CD14-positive monocyte (primary cell): ENCODE results near the gene PRSS33. TPM values are rescaled to one million over a fixed set of nuclear protein-coding genes. Genes with fewer than 3 reads are reported as not detected.
A peak's percentile ranks its signal among the peaks of the same experiment; 100 is the strongest.

ENCODE experiments used
- DNase-seq, 3 donors: peaks; one replicate each; pipeline ENCODE4 v3.0.0-alpha.2; 2011 to 2022
- H2AFZ ChIP-seq: 2 replicates; pipeline ENCODE4 v1.6.0; 2012; ENCODE audit warnings: mild to moderate bottlenecking, low read depth, low read length, inconsistent platforms; ENCODE audit not compliant: insufficient read depth, poor library complexity, severe bottlenecking
- H3K27ac ChIP-seq, 2 donors: 1 replicate in 1 of 2; 2 replicates in 1 of 2; pipeline ENCODE4 v1.5.1; 2012 to 2013; ENCODE audit warnings: low read length in 2 of 2, control low read depth in 1 of 2, inconsistent platforms in 1 of 2, low read depth in 1 of 2, mild to moderate bottlenecking in 1 of 2
- H3K27me3 ChIP-seq, 2 donors: one replicate each; pipeline versions ENCODE4 v1.6.0 to v1.6.1; 2011 to 2013; ENCODE audit warnings: low read length in 2 of 2; ENCODE audit not compliant: control insufficient read depth in 2 of 2, insufficient read depth in 2 of 2
- H3K36me3 ChIP-seq, 2 donors: replicated peaks in 1 of 2; 1 replicate in 1 of 2; 2 replicates in 1 of 2; pipeline versions ENCODE4 v1.5.1 to v1.6.1; 2012 to 2013; ENCODE audit warnings: low read length in 2 of 2, control low read depth in 1 of 2, inconsistent platforms in 1 of 2, mild to moderate bottlenecking in 1 of 2; ENCODE audit not compliant: insufficient read depth in 2 of 2, control insufficient read depth in 1 of 2
- H3K4me1 ChIP-seq, 2 donors: 1 replicate in 1 of 2; 2 replicates in 1 of 2; pipeline versions ENCODE4 v1.5.1 to v1.6.1; 2012 to 2013; ENCODE audit warnings: low read length in 2 of 2, control low read depth in 1 of 2, inconsistent platforms in 1 of 2, mild to moderate bottlenecking in 1 of 2, moderate library complexity in 1 of 2; ENCODE audit not compliant: insufficient read depth in 2 of 2, control insufficient read depth in 1 of 2
- H3K4me2 ChIP-seq: replicated peaks from 2 replicates; pipeline ENCODE3; 2012; ENCODE audit warnings: low read length, moderate library complexity, mild to moderate bottlenecking; ENCODE audit not compliant: poor library complexity, severe bottlenecking; ENCODE audit errors: extremely low read depth
- H3K4me3 ChIP-seq, 3 experiments: fragments of 200-600 bp in 1 of 3; sonication (generic) in 1 of 3; replicated peaks in 1 of 3; 1 replicate in 2 of 3; 2 replicates in 1 of 3; pipeline ENCODE4 v1.5.1; 2011 to 2013; ENCODE audit warnings: low read length in 3 of 3, mild to moderate bottlenecking in 3 of 3, control low read depth in 2 of 3, low read depth in 2 of 3, inconsistent platforms in 1 of 3, moderate library complexity in 1 of 3
- H3K79me2 ChIP-seq: 2 replicates; pipeline ENCODE4 v1.6.0; 2012; ENCODE audit warnings: mild to moderate bottlenecking, control low read depth, inconsistent platforms, low read length, moderate library complexity; ENCODE audit not compliant: insufficient read depth
- H3K9ac ChIP-seq: 2 replicates; pipeline ENCODE4 v1.6.0; 2017; ENCODE audit warnings: low read length, mild to moderate bottlenecking; ENCODE audit not compliant: insufficient read depth, poor library complexity, severe bottlenecking
- H3K9me3 ChIP-seq, 2 donors: replicated peaks in 1 of 2; 1 replicate in 1 of 2; 2 replicates in 1 of 2; pipeline versions ENCODE4 v1.5.1 to v1.6.1; 2012 to 2013; ENCODE audit warnings: low read length in 2 of 2, control low read depth in 1 of 2; ENCODE audit not compliant: control insufficient read depth in 1 of 2, insufficient read depth in 1 of 2
- H4K20me1 ChIP-seq: 2 replicates; pipeline ENCODE4 v1.6.0; 2012; ENCODE audit warnings: mild to moderate bottlenecking, low read length, control low read depth, moderate library complexity; ENCODE audit not compliant: insufficient read depth
- H3K27ac Mint-ChIP-seq, 7 donors: one replicate each; pipeline ENCODE4 v1.8.0; 2020; ENCODE audit warnings: mild to moderate bottlenecking in 7 of 7, mixed read lengths in 7 of 7, moderate library complexity in 6 of 7, inconsistent platforms in 2 of 7
- H3K27me3 Mint-ChIP-seq, 3 donors: one replicate each; pipeline ENCODE4 v1.8.0; 2021 to 2022; ENCODE audit warnings: low read depth in 3 of 3, mild to moderate bottlenecking in 3 of 3, mixed read lengths in 3 of 3, moderate library complexity in 3 of 3, inconsistent platforms in 1 of 3
- H3K36me3 Mint-ChIP-seq, 2 donors: one replicate each; pipeline ENCODE4 v1.8.0; 2020; ENCODE audit warnings: mixed read lengths in 2 of 2, inconsistent platforms in 1 of 2, mild to moderate bottlenecking in 1 of 2
- H3K4me1 Mint-ChIP-seq: one replicate; pipeline ENCODE4 v1.8.0; 2020; ENCODE audit warnings: mild to moderate bottlenecking, mixed read lengths
- H3K4me3 Mint-ChIP-seq, 2 donors: one replicate each; pipeline ENCODE4 v1.8.0; 2020; ENCODE audit warnings: mild to moderate bottlenecking in 2 of 2, mixed read lengths in 2 of 2, moderate library complexity in 1 of 2
- H3K9me3 Mint-ChIP-seq, 7 donors: one replicate each; pipeline ENCODE4 v1.8.0; 2020 to 2022; ENCODE audit warnings: mixed read lengths in 7 of 7, mild to moderate bottlenecking in 6 of 7, moderate library complexity in 6 of 7, inconsistent platforms in 2 of 7
- CTCF ChIP-seq: fragments of 200-600 bp; IDR thresholded peaks from one replicate; pipeline ENCODE4 v1.8.0; 2022; ENCODE audit warnings: antibody characterized with exemption, mild to moderate bottlenecking
- WGBS: methylation state at CpG from one replicate; pipeline ENCODE4 v1.1.5; 2013; ENCODE audit warnings: missing lambda C conversion rate; ENCODE audit not compliant: insufficient coverage; 5-methylcytosine and 5-hydroxymethylcytosine counted together
- intact Hi-C, 2 donors: fragments of 100-400 bp; cut with micrococcal nuclease; formaldehyde crosslinking; loops; one replicate each; pipeline versions ENCODE4 v1.15.0 to v1.15.1; 2023
- polyA plus RNA-seq, 3 donors: library from polyadenylated mRNA; depleted of rRNA in 1 of 3; unstranded in 2 of 3; stranded (reverse) in 1 of 3; fragments of 300-500 nt in 2 of 3; fragments of >200 nt in 1 of 3; fragmentation: Illumina TruSeq in 2 of 3; gene quantifications; 1 replicate in 2 of 3; 2 replicates in 1 of 3; pipeline ENCODE4 v1.2.3, GENCODE V29; 2012 to 2021

The PRSS33 gene
- polyA plus RNA-seq, 3 donors: 0.05 TPM; not detected in 2

GRCh38 chr16:2795395-2796143, 8.2 kb upstream of the PRSS33 start:
- H3K4me3 ChIP-seq: peak overlapping the region in 1 of 3 experiments; percentile 30
- H3K36me3 ChIP-seq: no peaks in the 10 kb centered on the region
- H3K4me2 ChIP-seq: peak overlapping the region; percentile 44
- H3K27ac Mint-ChIP-seq: peak overlapping the region; percentile 85 to 96 (median 92)
- peaks cover 0 to 2% (median 0%) of the 10 kb centered on the region in 7 donors for H3K9me3 Mint-ChIP-seq
- peak overlapping the region in 1 of 2 donors; percentile 62 for H3K4me3 Mint-ChIP-seq
- no peaks in the 10 kb centered on the region for H3K27me3 ChIP-seq
- intact Hi-C loops: no loop called here
- peak; percentile 44 to 58 (median 50) for DNase-seq
- H3K9me3 ChIP-seq: no peaks in the 10 kb centered on the region
- no peaks in the 10 kb centered on the region for H3K36me3 Mint-ChIP-seq
- no peak overlapping the region for H3K9ac ChIP-seq
- peak overlapping the region; percentile 58 to 81 for H3K27ac ChIP-seq
- H3K4me1 ChIP-seq: peaks cover 55 to 74% of the 10 kb centered on the region in 2 donors
- H4K20me1 ChIP-seq: no peaks in the 10 kb centered on the region
- no peak overlapping the region for H2AFZ ChIP-seq
- peaks cover 66% of the 10 kb centered on the region for H3K4me1 Mint-ChIP-seq
- WGBS: 0% methylated on average over 1 of the region's 7 CpGs
- no peaks in the 10 kb centered on the region for H3K79me2 ChIP-seq
- TF ChIP-seq CTCF: no peak
- peaks cover 0 to 7% (median 7%) of the 10 kb centered on the region in 3 donors for H3K27me3 Mint-ChIP-seq

- no peak for TF ChIP-seq CTCF
- Mint-ChIP-seq H3K9me3 (peaks cover 0 to 2% (median 0%) of the 10 kb centered on the region in 7 donors), H3K27me3 (peaks cover 17 to 21% (median 20%) of the 10 kb centered on the region in 3 donors), H3K4me1 (peaks cover 60% of the 10 kb centered on the region), H3K36me3 (no peaks in the 10 kb centered on the region), H3K27ac (peak overlapping the region; percentile 94 to 99 (median 96)), H3K4me3 (peak overlapping the region in 1 of 2 donors; percentile 85)
- peak in 2 of 3 donors; percentile 32 to 33 for DNase-seq
- Histone ChIP-seq H3K27me3 (peaks cover under 1 to 12% of the 10 kb centered on the region in 2 donors), H3K4me1 (peaks cover 48 to 61% of the 10 kb centered on the region in 2 donors), H3K9me3 (no peaks in the 10 kb centered on the region), H3K9ac (no peak overlapping the region), H4K20me1 (no peaks in the 10 kb centered on the region), H3K36me3 (no peaks in the 10 kb centered on the region), H2AFZ (no peak overlapping the region), H3K4me3 (peak overlapping the region in 1 of 3 experiments; percentile 46), H3K4me2 (peak overlapping the region; percentile 52), H3K79me2 (no peaks in the 10 kb centered on the region), H3K27ac (peak overlapping the region; percentile 72 to 84)
- WGBS: no CpG with 5 or more reads among the region's 10 CpGs
- intact Hi-C loops: no loop called here
Observed at GRCh38 chr16:2792940-2793339, 5.6 kb upstream of the PRSS33 start.
